Lung (tissue), 12 donors: Measurements from ENCODE around the gene ZNF775. TPM values are rescaled to one million over a fixed set of nuclear protein-coding genes. Genes with fewer than 3 reads are reported as not detected.
"Not testable (repeated sequence)": the region's sequence is repeated elsewhere in the genome, so short reads cannot be mapped to it uniquely, and the experiment has no call there.

Experiments used
- ATAC-seq: fragments of 200-7000 bp; cut with Tn5 transposase; one replicate; pipeline ENCODE4 v1.9.1; 2020; ENCODE audit warnings: moderate number of reproducible peaks; ENCODE audit not compliant: insufficient read depth, low FRiP score
- DNase-seq, 3 donors: peaks; one replicate each; pipeline ENCODE4 v3.0.0-alpha.2; 2013 to 2017
- H3K27ac ChIP-seq, 2 donors: one replicate each; pipeline ENCODE4 v1.5.1; 2013; ENCODE audit warnings: mild to moderate bottlenecking in 2 of 2, moderate library complexity in 2 of 2, control low read depth in 1 of 2, inconsistent platforms in 1 of 2, low read depth in 1 of 2, low read length in 1 of 2
- H3K27me3 ChIP-seq, 3 donors: one replicate each; pipeline ENCODE4 v1.5.1; 2013; ENCODE audit warnings: low read length in 2 of 3; ENCODE audit not compliant: control insufficient read depth in 3 of 3, insufficient read depth in 3 of 3
- H3K36me3 ChIP-seq, 4 donors: one replicate each; pipeline ENCODE4 v1.5.1; 2013; ENCODE audit warnings: low read length in 4 of 4, mild to moderate bottlenecking in 1 of 4, moderate library complexity in 1 of 4; ENCODE audit not compliant: control insufficient read depth in 4 of 4, insufficient read depth in 4 of 4
- H3K4me1 ChIP-seq, 5 donors: one replicate each; pipeline ENCODE4 v1.5.1; 2013; ENCODE audit warnings: low read length in 5 of 5, mild to moderate bottlenecking in 2 of 5, moderate library complexity in 1 of 5; ENCODE audit not compliant: control insufficient read depth in 5 of 5, insufficient read depth in 5 of 5
- H3K4me3 ChIP-seq: one replicate; pipeline ENCODE4 v1.5.1; 2013; ENCODE audit warnings: mild to moderate bottlenecking, control low read depth, moderate library complexity
- H3K9ac ChIP-seq, 2 donors: one replicate each; pipeline ENCODE4 v1.5.1; 2013; ENCODE audit warnings: low read length in 2 of 2, control low read depth in 1 of 2; ENCODE audit not compliant: insufficient read depth in 1 of 2
- H3K9me3 ChIP-seq, 4 donors: one replicate each; pipeline ENCODE4 v1.5.1; 2013; ENCODE audit warnings: low read length in 3 of 4, mild to moderate bottlenecking in 1 of 4, moderate library complexity in 1 of 4; ENCODE audit not compliant: control insufficient read depth in 4 of 4, insufficient read depth in 3 of 4
- CTCF ChIP-seq: IDR thresholded peaks from 2 replicates; pipeline ENCODE4 v1.5.1; 2012; ENCODE audit warnings: mild to moderate bottlenecking; ENCODE audit errors: control extremely low read depth, extremely low read depth
- WGBS, 2 donors: extraction: QIAGEN DNeasy Blood & Tissue Kit; methylation state at CpG; one replicate each; pipeline ENCODE4 v1.1.7; 2013; 5-methylcytosine and 5-hydroxymethylcytosine counted together
- polyA plus RNA-seq, 2 donors: library from polyadenylated mRNA; stranded (reverse); fragments of 200-250 nt; gene quantifications; one replicate each; pipeline ENCODE4 v1.2.1, GENCODE V29; 2013
- total RNA-seq, 2 donors: library from RNA; depleted of rRNA in 1 of 2; stranded (reverse); fragments of >200 nt in 1 of 2; gene quantifications; one replicate each; pipeline ENCODE4 v1.2.1, GENCODE V29; 2014 to 2021
- donor health status: control.
- donor health status: control.
- donor health status: Bipolar disorder and iron deficiency.
- donor health status: healthy.
- donor health status: DM: yes; HTN: yes; CAD: no.

The ZNF775 gene
- total and polyA plus RNA-seq, 4 donors, result 1.4 to 5.4 (median 3.8) TPM

GRCh38 chr7:150383710-150384397 lies 4.7 kb downstream of the ZNF775 start:
- Histone ChIP-seq H3K4me1 (peaks cover 0 to 33% (median 8%) of the 10 kb centered on the region in 5 donors), H3K36me3 (no peaks in the 10 kb centered on the region), H3K9ac (no peak overlapping the region), H3K9me3 (no peaks in the 10 kb centered on the region), H3K4me3 (no peak overlapping the region), H3K27me3 (no peaks in the 10 kb centered on the region), H3K27ac (no peak overlapping the region)
- DNase-seq, result peak; percentile 69 to 87 (median 84)
- 89% methylated on average over 22 of the region's 22 CpGs for WGBS, 2 donors
- ATAC-seq, result no peak
- TF ChIP-seq CTCF, result no peak

GRCh38 chr7:150384406-150385301 lies 5.5 kb downstream of the ZNF775 start:
- peaks cover 0 to 39% (median 10%) of the 10 kb centered on the region in 5 donors for H3K4me1 ChIP-seq
- ATAC-seq (no peak), DNase-seq (peak in 1 of 3 donors; percentile 9)
- 61 to 77% methylated on average over 15 of the region's 15 CpGs for WGBS, 2 donors
- no peak overlapping the region for H3K4me3 ChIP-seq
- H3K27me3 ChIP-seq, result no peaks in the 10 kb centered on the region
- H3K9me3 ChIP-seq, result no peaks in the 10 kb centered on the region
- TF ChIP-seq CTCF, result no peak
- no peak overlapping the region for H3K27ac ChIP-seq
- H3K36me3 ChIP-seq, result peaks cover 0 to 3% (median under 1%) of the 10 kb centered on the region in 4 donors
- no peak overlapping the region for H3K9ac ChIP-seq

GRCh38 chr7:150385302-150385723 lies 6.2 kb downstream of the ZNF775 start:
- H3K4me3 ChIP-seq, result no peak overlapping the region
- DNase-seq, result no peak
- ATAC-seq, result no peak
- no peaks in the 10 kb centered on the region for H3K9me3 ChIP-seq
- TF ChIP-seq CTCF, result no peak
- H3K36me3 ChIP-seq, result peaks cover 0 to 7% (median 4%) of the 10 kb centered on the region in 4 donors
- 85 to 89% methylated on average over 14 of the region's 14 CpGs for WGBS, 2 donors
- peaks cover 0 to 34% (median 8%) of the 10 kb centered on the region in 5 donors for H3K4me1 ChIP-seq
- no peaks in the 10 kb centered on the region for H3K27me3 ChIP-seq
- H3K27ac ChIP-seq, result no peak overlapping the region
- H3K9ac ChIP-seq, result no peak overlapping the region

GRCh38 chr7:150385884-150386283 lies 6.8 kb downstream of the ZNF775 start:
- Histone ChIP-seq H3K36me3 (peaks cover 0 to 12% (median 5%) of the 10 kb centered on the region in 4 donors), H3K4me1 (peaks cover 0 to 31% (median 6%) of the 10 kb centered on the region in 5 donors)
- not testable (repeated sequence) for H3K9ac ChIP-seq, DNase-seq, H3K9me3 ChIP-seq, H3K4me3 ChIP-seq, H3K27me3 ChIP-seq, H3K27ac ChIP-seq, ATAC-seq
- 73 to 75% methylated on average over 6 of the region's 6 CpGs for whole genome bisulfite sequencing, 2 donors
